Measurements from ENCODE around the gene AMER2. TPM values are rescaled to one million over a fixed set of nuclear protein-coding genes. Genes with fewer than 3 reads are reported as not detected.

Gene AMER2
- polyA plus RNA-seq, 1 donor from 2014 or later = 33.2 TPM

- Histone ChIP-seq H3K4me3 (ENCODE audit: low read length) (no peak overlapping the region), H3K4me2 (ENCODE audit: low read length) (no peak overlapping the region), H3K9me3 (ENCODE audit: low read length) (no peaks in the 10 kb centered on the region), H3K79me2 (replicated peaks; ENCODE audit: insufficient read depth, low read length) (no peaks in the 10 kb centered on the region), H3K27me3 (ENCODE audit: insufficient read depth, low read depth, low read length) (no peaks in the 10 kb centered on the region), H3K9ac (ENCODE audit: low read length) (no peak overlapping the region), H2AFZ (ENCODE audit: low read depth, low read length) (no peak overlapping the region), H4K20me1 (ENCODE audit: insufficient read depth) (no peaks in the 10 kb centered on the region), H3F3A (ENCODE audit: insufficient read depth, low read length, poor library complexity, severe bottlenecking) (no peaks in the 10 kb centered on the region), H3K27ac (ENCODE audit: low read length) (no peak overlapping the region), H3K36me3 (ENCODE audit: insufficient read depth, low read length) (no peaks in the 10 kb centered on the region), H3K9me2 (ENCODE audit: insufficient read depth, low read length) (no peaks in the 10 kb centered on the region)
- TF ChIP-seq RAD21 (conservative IDR thresholded peaks at IDR 0.05) (no peak), TAF1 (IDR thresholded peaks at IDR 0.05; ENCODE audit: low read depth) (no peak), MXI1 (conservative IDR thresholded peaks at IDR 0.05; ENCODE audit: poor library complexity, severe bottlenecking) (no peak), REST (IDR thresholded peaks at IDR 0.05; ENCODE audit: borderline replicate concordance) (no peak), POLR2AphosphoS5 (IDR thresholded peaks at IDR 0.05) (no peak), SMC3 (conservative IDR thresholded peaks at IDR 0.05; ENCODE audit: poor library complexity) (no peak)
These were observed 15.5 kb upstream of the AMER2 start for GRCh38 chr13:25187596-25187995.

GRCh38 chr13:25186187-25186586 lies 14.1 kb upstream of the AMER2 start:
- Histone ChIP-seq H3K4me3 (ENCODE audit: low read length) (no peak overlapping the region), H3K27me3 (ENCODE audit: insufficient read depth, low read depth, low read length) (no peaks in the 10 kb centered on the region), H2AFZ (ENCODE audit: low read depth, low read length) (no peak overlapping the region), H3F3A (ENCODE audit: insufficient read depth, low read length, poor library complexity, severe bottlenecking) (no peaks in the 10 kb centered on the region), H3K27ac (ENCODE audit: low read length) (no peak overlapping the region), H3K79me2 (replicated peaks; ENCODE audit: insufficient read depth, low read length) (no peaks in the 10 kb centered on the region), H3K9ac (ENCODE audit: low read length) (no peak overlapping the region), H3K9me3 (ENCODE audit: low read length) (no peaks in the 10 kb centered on the region), H4K20me1 (ENCODE audit: insufficient read depth) (no peaks in the 10 kb centered on the region), H3K4me2 (ENCODE audit: low read length) (no peak overlapping the region), H3K9me2 (ENCODE audit: insufficient read depth, low read length) (no peaks in the 10 kb centered on the region), H3K36me3 (ENCODE audit: insufficient read depth, low read length) (no peaks in the 10 kb centered on the region)
- TF ChIP-seq CTCF (IDR thresholded peaks at IDR 0.05; ENCODE audit: poor library complexity, severe bottlenecking) (no peak), SMC3 (conservative IDR thresholded peaks at IDR 0.05; ENCODE audit: poor library complexity) (no peak), TAF1 (IDR thresholded peaks at IDR 0.05; ENCODE audit: low read depth) (no peak)

GRCh38 chr13:25181597-25181996 lies 9.5 kb upstream of the AMER2 start:
- Histone ChIP-seq H3K4me2 (ENCODE audit: low read length) (no peak overlapping the region), H3F3A (ENCODE audit: insufficient read depth, low read length, poor library complexity, severe bottlenecking) (no peaks in the 10 kb centered on the region), H3K79me2 (replicated peaks; ENCODE audit: insufficient read depth, low read length) (no peaks in the 10 kb centered on the region), H2AFZ (ENCODE audit: low read depth, low read length) (no peak overlapping the region), H3K27me3 (ENCODE audit: insufficient read depth, low read depth, low read length) (no peaks in the 10 kb centered on the region), H3K9ac (ENCODE audit: low read length) (no peak overlapping the region), H3K9me3 (ENCODE audit: low read length) (no peaks in the 10 kb centered on the region), H3K9me2 (ENCODE audit: insufficient read depth, low read length) (no peaks in the 10 kb centered on the region), H3K4me3 (ENCODE audit: low read length) (no peak overlapping the region), H3K36me3 (ENCODE audit: insufficient read depth, low read length) (no peaks in the 10 kb centered on the region), H4K20me1 (ENCODE audit: insufficient read depth) (no peaks in the 10 kb centered on the region), H3K27ac (ENCODE audit: low read length) (no peak overlapping the region)
- no peak for TF ChIP-seq EP300 (conservative IDR thresholded peaks at IDR 0.05; ENCODE audit: poor library complexity, severe bottlenecking)
- TF ChIP-seq RAD21 (conservative IDR thresholded peaks at IDR 0.05) = no peak
- no peak for TF ChIP-seq EZH2 (IDR thresholded peaks at IDR 0.05; ENCODE audit: borderline replicate concordance, insufficient read depth, low read length, poor library complexity, severe bottlenecking)
- no peak for TF ChIP-seq CTCF (IDR thresholded peaks at IDR 0.05; ENCODE audit: poor library complexity, severe bottlenecking)
- TF ChIP-seq POLR2AphosphoS5 (IDR thresholded peaks at IDR 0.05) = no peak
- TF ChIP-seq REST (IDR thresholded peaks at IDR 0.05; ENCODE audit: borderline replicate concordance) = no peak
- TF ChIP-seq TAF1 (IDR thresholded peaks at IDR 0.05; ENCODE audit: low read depth) = no peak
- no peak for TF ChIP-seq MXI1 (conservative IDR thresholded peaks at IDR 0.05; ENCODE audit: poor library complexity, severe bottlenecking)
- TF ChIP-seq SMC3 (conservative IDR thresholded peaks at IDR 0.05; ENCODE audit: poor library complexity) = no peak

Measured in neural cell (in vitro differentiated cells).